SW 1271 (cell line): Measurements from ENCODE around the gene C1GALT1C1L.
"Not testable (repeated sequence)": the region's sequence is repeated elsewhere in the genome, so short reads cannot be mapped to it uniquely, and the experiment has no call there.

ENCODE experiments used
- DNase-seq, 2 experiments: peaks; one replicate each; lab custom pipeline; 2025; lab: John Stamatoyannopoulos, UW

C1GALT1C1L gene

GRCh38 chr2:43676322-43677050, at the start of gene C1GALT1C1L:
TSS of gene C1GALT1C1L (minus strand) at chr2:43676429. CDS start at chr2:43676322, 107 bp downstream.
- DNase-seq: no peak

DNA sequence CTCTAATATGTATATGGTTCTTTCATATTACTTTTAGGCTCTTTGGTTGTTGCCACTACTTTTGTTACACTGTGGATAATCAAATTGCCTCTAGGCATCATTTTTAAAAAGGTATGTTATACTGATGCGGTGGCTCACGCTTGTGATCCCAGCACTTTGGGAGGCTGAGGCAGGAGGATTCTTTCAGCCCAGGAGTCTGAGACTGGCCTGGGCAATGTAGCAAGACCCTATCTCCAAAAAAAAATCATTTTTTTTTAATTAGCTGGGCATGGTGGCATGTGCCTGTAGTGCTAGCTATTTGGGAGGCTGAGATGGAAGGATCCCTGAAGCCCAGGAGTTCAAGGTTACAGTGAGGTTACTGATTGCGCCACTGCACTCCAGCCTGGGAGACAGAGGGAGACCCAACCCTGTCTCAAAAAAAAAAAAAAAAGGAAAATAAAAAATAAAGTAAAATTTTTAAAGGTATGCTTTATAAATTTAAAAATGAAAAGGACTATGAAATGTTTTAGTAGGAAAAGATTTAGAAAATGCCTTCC, 49.5 kb upstream of the C1GALT1C1L start:
- DNase-seq: no peak

DNA sequence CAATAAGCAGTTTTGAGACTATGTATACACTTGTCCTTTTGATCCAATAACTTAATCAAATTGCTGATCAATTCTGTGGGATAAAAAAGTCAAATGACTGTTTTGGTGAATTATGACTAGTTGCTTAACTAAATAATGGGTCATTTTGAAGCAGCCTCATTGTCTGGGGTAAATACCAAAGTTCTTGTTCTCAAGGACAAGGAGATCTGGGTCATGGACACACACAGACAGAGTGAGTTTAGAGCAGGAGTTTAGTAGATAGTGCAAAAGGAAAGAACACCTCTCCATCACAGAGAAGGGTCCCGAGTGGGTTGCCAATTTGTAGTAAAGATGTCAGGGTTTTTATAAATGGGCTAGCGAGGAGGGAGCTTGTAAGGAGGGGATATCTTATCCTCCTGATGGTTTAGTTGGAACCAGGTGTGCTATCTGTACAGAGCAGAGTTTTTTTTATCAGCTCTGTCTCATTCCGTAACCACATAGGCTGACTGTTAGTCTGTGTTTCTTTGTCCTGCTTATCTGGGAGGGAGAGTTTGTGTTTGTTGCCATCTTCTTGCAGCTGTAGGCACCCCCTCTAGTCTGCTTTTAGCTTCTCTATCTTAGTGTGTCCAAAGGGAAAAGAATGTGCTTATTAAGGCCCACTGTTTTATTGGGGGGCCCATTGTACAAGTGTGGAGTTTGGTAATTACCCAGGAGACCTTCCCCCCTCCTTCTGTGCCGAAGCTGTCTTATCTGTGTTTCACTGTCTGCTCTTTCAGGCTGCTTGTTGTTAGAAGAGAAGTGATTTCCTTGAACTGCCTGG, 48.7 kb upstream of the C1GALT1C1L start:
- DNase-seq: no peak

DNA sequence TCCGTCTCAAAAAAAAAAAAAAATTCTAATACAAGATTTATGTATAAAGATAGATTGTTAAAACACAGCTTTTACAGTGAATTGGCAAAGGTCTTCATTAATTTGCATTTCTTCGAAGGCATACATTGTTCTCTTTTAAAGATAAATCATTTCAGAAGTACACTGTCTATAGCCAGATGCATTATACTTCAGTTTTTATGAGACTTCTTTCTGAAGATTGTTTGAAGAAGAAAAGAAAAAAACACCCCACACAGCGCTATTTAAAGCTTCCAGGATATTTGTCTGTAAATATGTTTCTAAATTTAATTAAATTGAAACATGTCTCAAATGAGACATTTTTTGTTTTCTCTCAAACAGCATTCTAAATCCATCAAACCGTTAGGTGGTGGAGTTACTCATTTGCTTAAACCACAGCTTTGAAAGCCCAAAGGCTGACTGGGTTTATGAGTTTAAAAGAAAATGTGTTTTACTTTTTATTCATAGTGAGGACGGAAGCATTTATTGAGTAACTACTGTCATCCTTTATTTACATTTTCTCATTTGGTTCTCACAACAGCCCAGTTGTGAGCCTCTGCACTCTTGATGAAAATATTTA, 42.4 kb upstream of the C1GALT1C1L start:
- no peak for DNase-seq

DNA sequence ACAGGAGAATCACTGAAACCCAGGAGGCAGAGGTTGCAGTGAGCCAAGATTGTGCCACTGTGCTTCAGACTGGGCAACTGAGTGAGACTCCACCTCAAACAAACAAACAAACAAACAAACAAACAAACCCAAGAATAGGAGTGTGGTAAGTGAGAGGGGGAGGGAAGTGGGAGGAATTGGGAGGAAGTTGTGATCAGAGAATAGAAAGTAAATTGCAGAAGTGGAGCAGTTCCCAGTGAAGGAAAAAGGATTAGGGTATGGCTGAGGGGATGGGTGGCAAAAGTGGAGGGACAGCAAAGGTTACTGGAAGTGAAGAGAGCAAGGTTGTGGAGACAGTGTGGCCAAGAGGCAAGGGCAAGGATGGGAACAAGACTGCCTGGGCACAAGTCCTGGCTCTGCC, 41.1 kb upstream of the C1GALT1C1L start:
- DNase-seq: no peak

DNA sequence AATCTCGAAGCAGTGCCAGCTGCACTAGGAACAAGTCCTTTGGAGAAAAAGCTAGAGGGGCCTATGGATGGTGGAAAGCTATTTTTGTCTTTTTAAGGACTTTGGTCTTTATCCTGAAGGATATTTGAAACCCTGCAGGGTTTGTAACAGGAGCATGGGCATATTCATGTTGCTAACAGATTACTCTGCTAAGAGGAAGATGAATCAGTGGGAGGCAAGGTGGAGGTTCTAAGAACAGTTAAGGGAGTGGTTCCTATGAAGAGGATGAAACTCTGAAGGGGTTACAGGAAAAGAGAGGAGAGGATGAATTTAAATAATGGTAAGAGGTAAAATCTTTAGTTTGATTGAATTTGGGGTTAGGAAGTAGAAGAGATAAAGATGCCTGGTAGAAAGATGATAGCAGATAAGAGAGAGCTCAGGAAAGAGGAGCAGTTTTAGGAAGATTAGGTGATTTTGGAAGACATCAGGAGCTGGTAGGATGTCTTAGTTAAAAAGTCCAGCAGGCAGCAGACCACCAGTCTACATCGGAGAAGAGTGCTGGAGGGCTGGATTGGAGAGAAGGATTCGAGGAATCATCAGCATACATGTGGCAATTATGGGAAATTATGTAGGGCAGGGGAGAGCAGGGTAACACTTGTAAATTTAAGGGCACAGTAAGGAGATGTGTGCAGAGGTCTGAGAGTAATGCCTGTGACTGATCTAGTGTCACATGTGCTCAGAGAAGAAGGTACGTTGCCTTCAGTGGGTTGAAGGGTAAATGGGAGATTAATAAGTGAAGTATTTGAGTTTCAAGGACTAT, 39.3 kb upstream of the C1GALT1C1L start:
- no peak for DNase-seq

DNA sequence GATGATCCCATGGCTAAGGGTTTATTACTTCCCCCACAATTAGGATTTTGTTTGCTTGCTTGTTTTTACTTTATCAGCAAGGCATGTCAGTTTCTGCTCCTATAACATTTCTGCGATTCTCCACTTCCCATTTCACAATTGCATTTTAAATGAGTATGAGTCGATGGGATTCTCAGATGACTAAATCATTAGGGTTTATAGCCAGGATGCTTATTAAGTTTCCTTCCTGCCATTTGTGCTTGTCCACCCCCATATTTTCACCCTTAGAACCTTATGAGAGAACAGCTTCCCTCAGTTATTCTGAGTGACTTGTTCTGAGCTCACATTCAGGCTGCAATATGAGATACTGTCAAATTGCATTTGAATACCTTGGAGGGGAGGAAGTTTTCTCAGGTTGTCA, 37.9 kb upstream of the C1GALT1C1L start:
- DNase-seq: no peak

- DNase-seq: no peak
Observed at GRCh38 chr2:43710866-43711265, 34.6 kb upstream of the C1GALT1C1L start.

DNA sequence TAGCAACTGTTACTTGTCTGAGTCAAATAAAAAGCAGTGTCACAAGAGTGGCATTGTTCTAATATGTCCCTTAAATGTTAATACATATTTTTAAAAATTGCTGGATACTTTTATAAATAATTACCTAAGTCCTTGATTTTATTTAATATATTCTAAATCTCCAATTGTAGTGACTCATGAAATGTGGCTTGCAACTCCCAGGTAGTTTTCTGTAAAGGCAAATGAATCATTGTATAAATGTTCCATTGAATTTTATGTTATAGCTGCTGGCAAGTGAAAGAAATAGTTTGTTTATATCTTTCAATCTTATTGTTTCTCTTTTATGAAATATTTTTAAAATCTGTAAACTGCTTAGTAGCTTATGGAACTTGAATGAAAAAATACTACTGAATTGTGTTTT, 32.7 kb upstream of the C1GALT1C1L start:
- DNase-seq: no peak

DNA sequence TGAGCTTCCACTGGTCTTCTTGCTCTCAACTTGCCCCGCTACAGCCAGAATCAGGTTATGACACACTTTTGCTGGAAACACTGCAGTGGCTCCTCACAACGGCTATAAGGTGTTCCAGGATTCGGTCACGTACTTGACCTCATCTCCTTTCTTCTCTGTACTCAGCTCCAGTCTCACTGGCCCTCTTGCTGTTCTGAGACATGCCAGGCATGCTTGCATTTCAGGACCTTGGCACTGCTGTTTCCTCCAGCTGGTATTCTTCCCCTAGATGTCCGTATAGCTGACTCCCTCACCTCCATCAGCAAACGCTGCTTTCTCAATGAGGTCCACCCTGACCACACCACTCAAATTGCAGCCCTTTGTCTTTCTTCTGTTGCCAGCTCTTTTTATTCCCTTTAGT, 31.9 kb upstream of the C1GALT1C1L start:
- DNase-seq: no peak

DNA sequence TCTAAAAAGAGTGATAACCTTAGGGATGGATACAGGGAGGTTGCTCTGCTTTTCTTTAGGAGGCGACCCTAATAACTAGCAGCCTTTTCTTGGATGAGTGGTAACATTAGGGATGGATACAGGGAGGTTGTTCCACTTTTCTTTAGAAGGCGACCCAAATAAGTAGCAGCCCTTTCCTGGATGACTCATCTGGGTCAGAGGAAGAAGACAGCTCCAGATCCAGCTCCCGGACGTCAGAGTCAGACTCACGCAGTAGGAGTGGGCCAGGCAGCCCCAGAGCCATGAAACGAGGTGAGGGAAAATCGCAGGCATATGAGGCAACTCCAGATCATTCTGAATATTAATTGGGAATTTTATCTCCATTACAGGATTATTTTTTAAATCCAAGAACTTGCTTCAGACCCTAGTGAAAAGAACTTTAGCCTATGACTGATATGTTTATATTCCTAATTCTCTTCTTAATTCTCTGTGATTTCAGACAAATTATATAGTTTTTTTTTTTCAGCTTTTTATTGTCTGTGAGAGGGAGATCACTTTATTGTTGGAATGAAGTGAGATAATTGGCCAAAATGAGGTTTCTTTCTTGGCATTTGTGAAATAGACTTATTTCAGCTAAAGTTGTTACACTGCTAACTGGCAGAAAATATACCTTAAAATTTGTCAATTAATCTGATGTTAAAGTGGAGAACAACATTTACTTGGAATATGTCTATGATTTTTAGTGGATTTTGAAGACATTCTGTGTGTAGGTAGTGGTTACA, 31.2 kb upstream of the C1GALT1C1L start:
- DNase-seq: no peak

GRCh38 chr2:43701111-43701510, 24.9 kb upstream of the C1GALT1C1L start:
- DNase-seq: no peak

GRCh38 chr2:43699761-43700160, 23.5 kb upstream of the C1GALT1C1L start:
- no peak for DNase-seq

DNA sequence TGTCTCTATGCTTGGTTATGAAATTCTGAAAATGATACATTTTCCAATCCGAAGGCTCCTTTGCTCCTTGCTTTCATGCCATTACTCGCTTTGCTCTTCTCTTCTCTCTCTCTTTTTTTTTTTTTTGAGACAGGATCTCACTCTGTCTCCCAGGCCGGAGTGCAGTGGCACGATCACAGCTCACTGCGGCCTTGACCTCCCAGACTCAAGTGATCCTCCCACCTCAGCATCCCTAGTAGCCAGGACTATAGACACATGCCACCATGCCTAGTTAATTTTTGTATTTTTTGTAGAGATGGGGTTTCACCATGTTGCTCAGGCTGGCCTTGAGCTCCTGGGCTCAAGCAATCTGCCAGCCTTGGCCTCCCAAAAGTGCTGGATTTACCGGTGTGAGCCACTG, 21.9 kb upstream of the C1GALT1C1L start:
- not testable (repeated sequence) for DNase-seq

DNA sequence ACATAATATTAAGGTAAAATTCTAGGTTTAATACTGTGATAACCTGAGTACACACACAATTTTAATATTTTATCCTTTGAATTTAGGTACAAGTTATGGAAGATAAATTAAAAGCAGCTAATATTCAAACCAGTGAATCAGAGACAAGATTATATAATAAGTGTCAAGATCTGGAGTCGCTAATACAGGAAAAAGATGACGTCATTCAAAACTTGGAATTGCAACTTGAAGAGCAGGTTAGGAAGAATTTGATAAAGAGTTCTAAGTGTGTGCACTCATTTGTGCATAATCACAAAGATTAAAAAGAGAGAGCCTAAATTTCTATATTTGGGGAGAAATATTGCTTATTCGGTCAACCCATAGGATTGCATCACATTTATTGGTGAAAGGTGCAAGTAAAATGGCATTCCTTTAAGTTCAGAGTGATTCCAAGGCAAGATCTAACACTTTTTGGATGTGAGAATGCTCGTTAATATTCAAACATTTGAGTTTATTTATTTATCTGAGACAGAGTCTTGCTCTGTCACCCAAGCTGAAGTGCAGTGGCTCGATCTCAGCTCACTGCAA, 16.3 kb upstream of the C1GALT1C1L start:
- no peak for DNase-seq

DNA sequence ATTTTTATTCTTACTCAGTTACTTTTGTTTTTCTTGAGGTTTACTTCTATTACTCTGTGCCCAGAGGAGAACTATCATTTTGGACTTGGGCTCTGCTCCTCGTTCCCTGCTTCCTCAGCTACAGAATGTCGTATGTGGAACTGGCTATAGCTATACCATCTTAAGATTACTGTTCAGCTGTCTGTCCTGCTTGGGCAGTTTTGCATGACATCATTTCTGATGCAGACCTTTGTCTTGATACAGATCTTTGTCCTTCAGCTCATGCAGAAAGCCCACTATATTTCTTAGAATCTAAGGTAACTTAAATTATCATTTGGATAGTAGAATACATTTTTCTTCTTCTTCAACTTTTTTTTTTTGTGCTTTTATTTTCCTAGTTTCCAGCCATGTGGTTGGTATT, 13.8 kb upstream of the C1GALT1C1L start:
- DNase-seq: no peak

- no peak for DNase-seq
Observed at GRCh38 chr2:43685357-43685756, 9.1 kb upstream of the C1GALT1C1L start.

DNA sequence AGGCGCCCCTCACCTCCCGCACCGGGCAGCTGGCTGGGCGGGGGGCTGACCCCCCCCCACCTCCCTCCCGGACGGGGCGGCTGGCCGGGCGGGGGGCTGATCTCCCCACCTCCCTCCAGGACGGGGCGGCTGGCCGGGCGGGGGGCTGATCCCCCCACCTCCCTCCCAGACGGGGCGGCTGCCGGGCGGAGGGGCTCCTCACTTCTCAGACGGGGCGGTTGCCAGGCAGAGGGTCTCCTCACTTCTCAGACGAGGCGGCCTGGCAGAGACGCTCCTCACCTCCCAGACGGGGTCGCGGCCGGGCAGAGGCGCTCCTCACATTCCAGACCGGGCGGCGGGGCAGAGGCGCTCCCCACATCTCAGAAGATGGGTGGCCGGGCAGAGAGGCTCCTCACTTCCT, 1.6 kb upstream of the C1GALT1C1L start:
- not testable (repeated sequence) for DNase-seq

- no peak for DNase-seq
Observed at GRCh38 chr2:43675646-43676321, 445 bp downstream of the C1GALT1C1L start.

DNA sequence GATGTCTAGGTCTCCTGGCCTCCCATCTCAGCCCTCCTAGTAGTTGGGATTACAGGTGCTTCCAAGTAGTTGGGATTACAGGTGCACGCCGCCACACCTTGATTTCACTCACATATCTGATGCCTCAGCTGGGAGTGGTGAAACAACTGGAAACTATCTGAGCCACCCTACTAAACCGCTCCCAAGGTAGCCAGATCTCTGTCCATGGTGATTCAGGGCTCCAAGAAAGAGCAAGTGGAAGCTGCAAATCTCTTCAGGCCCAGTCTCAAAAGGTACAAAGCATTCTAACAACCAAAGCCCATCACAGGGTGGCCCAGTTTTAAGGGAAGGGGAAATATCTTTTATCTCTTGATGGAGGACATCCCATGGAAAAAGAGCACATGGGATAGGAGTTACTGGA, 19.0 kb downstream of the C1GALT1C1L start:
- DNase-seq: no peak
